Mucosa of gallbladder (tissue), 1 donor: ENCODE data around the gene ELFN2. TPM values are rescaled to one million over a fixed set of nuclear protein-coding genes. Genes with fewer than 3 reads are reported as not detected.

Experiments used
- total RNA-seq: library from RNA; stranded (reverse); gene quantifications from one replicate; pipeline ENCODE4 v1.2.1, GENCODE V29; 2021
- donor health status: DM: no; HTN: no; CAD: no.

ELFN2 gene
- total RNA-seq, 1 donor from 2014 or later: 31.2 TPM

Other genes with a start within 250 kb of the ELFN2 start
- 7.2 TPM for gene C1QTNF6, start 239.2 kb downstream of the ELFN2 start, total RNA-seq
- gene SSTR3, start 215.0 kb downstream of the ELFN2 start, total RNA-seq: 0.06 TPM
- gene RAC2, start 183.2 kb downstream of the ELFN2 start, total RNA-seq: 46.4 TPM
- 24.1 TPM for gene CYTH4, start 145.0 kb downstream of the ELFN2 start, total RNA-seq
- gene MFNG, start 58.9 kb upstream of the ELFN2 start, total RNA-seq: 24.2 TPM
- gene CARD10, start 91.9 kb upstream of the ELFN2 start, total RNA-seq: 62.8 TPM
- gene CDC42EP1, start 133.0 kb upstream of the ELFN2 start, total RNA-seq: 186 TPM
- gene LGALS2, start 152.6 kb upstream of the ELFN2 start, total RNA-seq: 776 TPM
- gene GGA1, start 181.4 kb upstream of the ELFN2 start, total RNA-seq: 81.5 TPM
- 13.6 TPM for gene SH3BP1, start 212.2 kb upstream of the ELFN2 start, total RNA-seq
- 12.1 TPM for gene PDXP, start 231.2 kb upstream of the ELFN2 start, total RNA-seq
- 587 TPM for gene LGALS1, start 248.2 kb upstream of the ELFN2 start, total RNA-seq